Ovary (tissue), 3 donors: ENCODE results near the gene RPL18.

Experiments used
- EP300 ChIP-seq: sonication (generic); formaldehyde crosslinking; IDR thresholded peaks from one replicate; pipeline ENCODE4 v1.6.1; 2017; ENCODE audit warnings: antibody characterized with exemption
- POLR2A ChIP-seq: fragments of 450-650 bp; IDR thresholded peaks from one replicate; pipeline ENCODE4 v1.6.1; 2017; ENCODE audit warnings: antibody characterized with exemption, mild to moderate bottlenecking, moderate library complexity
- TF ChIP-seq, protein P1 (sequence below), 3 donors: fragments of 450-650 bp in 2 of 3; fragments of 200-600 bp in 1 of 3; IDR thresholded peaks; one replicate each; pipeline versions ENCODE4 v1.5.1 to v1.8.0; 2016 to 2022; ENCODE audit warnings: antibody characterized with exemption in 3 of 3, mild to moderate bottlenecking in 1 of 3
- donor health status: DM: no; HTN: no; CAD: no.

DNA sequence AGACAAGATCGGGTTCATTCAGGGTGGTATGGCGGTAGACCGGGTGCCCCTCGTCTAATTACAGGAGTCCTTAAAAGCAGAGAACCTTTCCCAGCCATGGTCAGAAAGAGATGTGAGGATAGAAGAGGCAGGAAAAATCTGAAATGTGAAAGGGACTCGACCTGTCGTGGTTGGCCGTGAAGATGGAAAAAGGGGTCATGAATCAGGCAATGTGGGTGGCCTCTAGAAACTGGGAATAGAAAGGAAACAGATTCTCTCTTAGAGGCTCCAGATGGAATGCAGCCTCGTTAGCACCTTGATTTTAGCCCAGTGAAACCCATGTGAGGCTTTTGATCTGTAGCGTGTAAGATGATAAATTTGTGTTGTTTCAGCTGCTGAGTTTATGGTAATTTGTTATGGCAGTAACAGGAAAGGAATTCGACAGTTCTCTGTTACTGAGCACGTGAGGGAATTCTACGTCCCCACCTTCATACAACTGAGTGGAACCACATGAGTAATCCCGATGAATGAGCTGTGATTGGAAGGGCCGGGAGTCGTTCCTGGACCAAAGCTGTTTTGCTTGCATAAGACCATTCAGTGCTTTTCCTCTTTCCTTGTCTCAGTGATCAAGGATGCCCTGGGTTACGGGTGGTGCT lies 38.0 kb upstream of the RPL18 start:
- no peak for TF ChIP-seq EP300
- TF ChIP-seq, protein P1, sequence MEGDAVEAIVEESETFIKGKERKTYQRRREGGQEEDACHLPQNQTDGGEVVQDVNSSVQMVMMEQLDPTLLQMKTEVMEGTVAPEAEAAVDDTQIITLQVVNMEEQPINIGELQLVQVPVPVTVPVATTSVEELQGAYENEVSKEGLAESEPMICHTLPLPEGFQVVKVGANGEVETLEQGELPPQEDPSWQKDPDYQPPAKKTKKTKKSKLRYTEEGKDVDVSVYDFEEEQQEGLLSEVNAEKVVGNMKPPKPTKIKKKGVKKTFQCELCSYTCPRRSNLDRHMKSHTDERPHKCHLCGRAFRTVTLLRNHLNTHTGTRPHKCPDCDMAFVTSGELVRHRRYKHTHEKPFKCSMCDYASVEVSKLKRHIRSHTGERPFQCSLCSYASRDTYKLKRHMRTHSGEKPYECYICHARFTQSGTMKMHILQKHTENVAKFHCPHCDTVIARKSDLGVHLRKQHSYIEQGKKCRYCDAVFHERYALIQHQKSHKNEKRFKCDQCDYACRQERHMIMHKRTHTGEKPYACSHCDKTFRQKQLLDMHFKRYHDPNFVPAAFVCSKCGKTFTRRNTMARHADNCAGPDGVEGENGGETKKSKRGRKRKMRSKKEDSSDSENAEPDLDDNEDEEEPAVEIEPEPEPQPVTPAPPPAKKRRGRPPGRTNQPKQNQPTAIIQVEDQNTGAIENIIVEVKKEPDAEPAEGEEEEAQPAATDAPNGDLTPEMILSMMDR (IDR thresholded peaks at IDR 0.05), result no peak
- TF ChIP-seq POLR2A, result no peak
